GM12878 (cell line): Measurements from ENCODE around the gene ADCY9. TPM values are rescaled to one million over a fixed set of nuclear protein-coding genes. Genes with fewer than 3 reads are reported as not detected.

Experiments used
- ATAC-seq: fragments of 200-7000 bp; cut with Tn5 transposase; 3 replicates; pipeline ENCODE4 v1.9.1; 2020; ENCODE audit warnings: mild to moderate bottlenecking, moderate library complexity
- BruUV-seq: library from RNA; stranded (reverse); fragments of 400-500 nt; replicated peaks from 2 replicates; lab custom pipeline; 2021; lab: Mats Ljungman, UMichigan
- CTCF ChIA-PET: fragments of 300-600 bp; sonication (Branson Sonifier 250); formaldehyde crosslinking; extraction: SDS; loops from one replicate; lab custom pipeline; 2021; ENCODE audit warnings: inconsistent platforms; lab: Yijun Ruan, JAX
- POLR2A ChIA-PET: fragments of 350-600 bp; formaldehyde crosslinking; extraction: SDS; loops from one replicate; lab custom pipeline; 2021; ENCODE audit warnings: inconsistent platforms; lab: Charles Lee
- RAD21 ChIA-PET: fragments of 300-600 bp; sonication (Branson Sonifier 250); formaldehyde crosslinking; loops from one replicate; lab custom pipeline; 2023; ENCODE audit warnings: antibody characterized with exemption; ENCODE audit not compliant: unreplicated experiment; lab: Charles Lee
- SMC1A ChIA-PET: fragments of 300-600 bp; sonication (Branson Sonifier 250); formaldehyde crosslinking; loops from one replicate; lab custom pipeline; 2023; ENCODE audit not compliant: unreplicated experiment, uncharacterized antibody; lab: Charles Lee
- DNase-seq: peaks from one replicate; pipeline ENCODE4 v3.0.0-alpha.2; 2011; ENCODE audit warnings: low read depth, low spot score
- FAIRE-seq: peaks from 3 replicates; lab custom pipeline; 2011; peaks lifted over from hg19 to GRCh38; lab: Jason Lieb, UNC
- H2AFZ ChIP-seq: 2 replicates; pipeline ENCODE4 v1.6.0; 2011; ENCODE audit warnings: low read depth, low read length, control low read depth; ENCODE audit not compliant: control insufficient read depth
- H3K27ac ChIP-seq: 2 replicates; pipeline ENCODE4 v1.5.1; 2011; ENCODE audit warnings: control low read depth; ENCODE audit not compliant: control insufficient read depth, insufficient read depth
- H3K27me3 ChIP-seq, 2 experiments: replicated peaks in 1 of 2; 2 replicates each; pipeline versions ENCODE4 v1.6.0 to v1.6.1; 2011; ENCODE audit warnings: low read length in 1 of 2; ENCODE audit not compliant: control insufficient read depth in 2 of 2, insufficient read depth in 2 of 2
- H3K36me3 ChIP-seq, 2 experiments: 2 replicates each; pipeline ENCODE4 v1.5.1; 2011; ENCODE audit warnings: low read length in 1 of 2; ENCODE audit not compliant: control insufficient read depth in 2 of 2, insufficient read depth in 2 of 2
- H3K4me1 ChIP-seq: 2 replicates; pipeline ENCODE4 v1.6.1; 2011; ENCODE audit warnings: mild to moderate bottlenecking, low read length, moderate library complexity, mixed read lengths; ENCODE audit not compliant: control insufficient read depth, insufficient read depth
- H3K4me2 ChIP-seq: 2 replicates; pipeline ENCODE4 v1.6.0; 2011; ENCODE audit warnings: control low read depth; ENCODE audit not compliant: control insufficient read depth, insufficient read depth
- H3K4me3 ChIP-seq: fragments of 200-600 bp; sonication (generic); 2 replicates; pipeline ENCODE4 v1.5.1; 2016
- H3K79me2 ChIP-seq: 2 replicates; pipeline ENCODE4 v1.6.0; 2011; ENCODE audit warnings: low read length; ENCODE audit not compliant: control insufficient read depth, insufficient read depth
- H3K9ac ChIP-seq: 2 replicates; pipeline ENCODE4 v1.8.0; 2011; ENCODE audit warnings: low read length, control low read depth, mixed read lengths; ENCODE audit not compliant: control insufficient read depth, insufficient read depth
- H3K9me3 ChIP-seq: replicated peaks from 3 replicates; pipeline ENCODE4 v1.5.1; 2011; ENCODE audit warnings: mild to moderate bottlenecking, low read length; ENCODE audit not compliant: control insufficient read depth, insufficient read depth
- H4K20me1 ChIP-seq: 2 replicates; pipeline ENCODE4 v1.6.0; 2011; ENCODE audit not compliant: control insufficient read depth, insufficient read depth
- EP300 ChIP-seq, 2 experiments: fragments of 150-350 bp in 1 of 2; IDR thresholded peaks; 2 replicates each; pipeline ENCODE4 v1.6.1; 2011 to 2012; ENCODE audit warnings: low read depth in 2 of 2, low read length in 2 of 2, borderline replicate concordance in 1 of 2, improper control_type of control experiment in 1 of 2, inconsistent platforms in 1 of 2; ENCODE audit not compliant: control insufficient read depth in 1 of 2
- IKZF1 ChIP-seq: fragments of 450-650 bp; conservative IDR thresholded peaks from 2 replicates; pipeline ENCODE4 v1.6.1; 2017; ENCODE audit warnings: antibody characterized with exemption, mild to moderate bottlenecking
- NRF1 ChIP-seq: conservative IDR thresholded peaks from 2 replicates; pipeline ENCODE4 v1.6.1; 2011; ENCODE audit warnings: mild to moderate bottlenecking, low read depth, low read length, improper control_type of control experiment
- RAD21 ChIP-seq: IDR thresholded peaks from 2 replicates; pipeline ENCODE4 v1.6.1; 2011; ENCODE audit warnings: mild to moderate bottlenecking, low read depth, low read length, moderate library complexity; ENCODE audit not compliant: insufficient read depth
- RELA ChIP-seq: fragments of 450-650 bp; IDR thresholded peaks from 2 replicates; pipeline ENCODE4 v1.8.0; 2014; ENCODE audit warnings: borderline replicate concordance; ENCODE audit not compliant: partially characterized antibody
- SMAD1 ChIP-seq: fragments of 450-650 bp; IDR thresholded peaks from 2 replicates; pipeline ENCODE4 v1.6.1; 2018; ENCODE audit warnings: mild to moderate bottlenecking, low read depth; ENCODE audit not compliant: partially characterized antibody
- SMC3 ChIP-seq: IDR thresholded peaks from 2 replicates; pipeline ENCODE4 v1.6.1; 2011; ENCODE audit warnings: low read length, improper control_type of control experiment, borderline replicate concordance
- SP1 ChIP-seq: IDR thresholded peaks from one replicate; pipeline ENCODE4 v1.6.1; 2011; ENCODE audit warnings: low read depth, low read length
- USF1 ChIP-seq: IDR thresholded peaks from 2 replicates; pipeline ENCODE4 v1.6.1; 2011; ENCODE audit warnings: borderline replicate concordance, low read depth, mild to moderate bottlenecking, moderate library complexity, mixed read lengths, low read length; ENCODE audit not compliant: insufficient read depth; ENCODE audit errors: extremely low read length
- YY1 ChIP-seq: IDR thresholded peaks from 2 replicates; pipeline ENCODE4 v1.6.1; 2011; ENCODE audit warnings: low read depth, mild to moderate bottlenecking, low read length
- WGBS: methylation state at CpG from one replicate; pipeline ENCODE4 v1.1.6; 2016; ENCODE audit warnings: low lambda C conversion rate; ENCODE audit not compliant: insufficient replicate concordance, insufficient coverage; ENCODE audit errors: missing lambda C conversion rate; 5-methylcytosine and 5-hydroxymethylcytosine counted together
- in situ Hi-C: fragments of 300-500 bp; cut with MboI; formaldehyde crosslinking; loops from 9 replicates; pipeline ENCODE4 v1.14.3; 2018; ENCODE audit warnings: mixed read lengths
- intact Hi-C: fragments of 100-400 bp; cut with micrococcal nuclease; formaldehyde crosslinking; loops from one replicate; pipeline ENCODE4 v1.14.2; 2022; ENCODE audit not compliant: unreplicated experiment
- polyA plus RNA-seq, 11 experiments: library from polyadenylated mRNA; depleted of rRNA in 4 of 11; unstranded in 6 of 11; stranded (reverse) in 5 of 11; fragments of >200 nt; fragmentation: Nextera tagmentation in 4 of 11; fragmentation: Illumina TruSeq in 1 of 11; extraction: Ambion mirVana in 4 of 11; extraction: Trizol in 1 of 11; gene quantifications; 1 replicate in 1 of 11; 2 replicates in 10 of 11; pipeline versions ENCODE4 v1.2.1 to v1.2.3, GENCODE V29; 2011 to 2016; ENCODE audit warnings: inconsistent platforms in 2 of 11, missing spikeins in 2 of 11, low read depth in 1 of 11
- total RNA-seq, 4 experiments: library from RNA; depleted of rRNA in 3 of 4; stranded (reverse); fragments of >200 nt in 3 of 4; fragmentation: Illumina TruSeq in 1 of 4; extraction: Trizol in 1 of 4; gene quantifications; 2 replicates each; pipeline versions ENCODE4 v1.2.1 to v1.2.3, GENCODE V29; 2013 to 2021
- TF ChIP-seq, protein P1 (sequence below), 3 experiments: IDR thresholded peaks in 2 of 3; conservative IDR thresholded peaks in 1 of 3; 2 replicates each; pipeline ENCODE4 v1.5.1; 2011; ENCODE audit warnings: low read depth in 3 of 3, low read length in 3 of 3, mild to moderate bottlenecking in 3 of 3, control low read depth in 2 of 3, moderate library complexity in 2 of 3, inconsistent platforms in 1 of 3, mixed read lengths in 1 of 3; ENCODE audit not compliant: control insufficient read depth in 2 of 3, insufficient read depth in 1 of 3; ENCODE audit errors: extremely low read depth in 1 of 3
- TF ChIP-seq, protein P2 (sequence below): IDR thresholded peaks from 2 replicates; pipeline ENCODE4 v1.6.1; 2012; ENCODE audit warnings: low read length, inconsistent platforms

Gene ADCY9
- total and polyA plus RNA-seq, 10 of the 15 experiments (the other 5 are each of a cell fraction or from before 2014, with no cell fraction given), result 0.09 to 0.41 (median 0.15) TPM; not detected in 3

GRCh38 chr16:3938843-3939624, 177.2 kb downstream of the ADCY9 start:
- no TSS peak for BruUV-seq
- DNase-seq (no peak), FAIRE-seq (no peak), ATAC-seq (peak; percentile 93)
- H3K9ac ChIP-seq, result no peak overlapping the region
- no peaks in the 10 kb centered on the region for H3K4me1 ChIP-seq
- no peaks in the 10 kb centered on the region for H3K79me2 ChIP-seq
- H3K27ac ChIP-seq, result no peak overlapping the region
- H4K20me1 ChIP-seq, result no peaks in the 10 kb centered on the region
- peak overlapping the region; percentile 5; the same call in 1 of the 2 replicates for H2AFZ ChIP-seq
- 19% methylated on average over 40 of the region's 43 CpGs for WGBS
- ChIA-PET SMC1A (no interaction called here), CTCF (interaction anchor here (0.7 to 2.1 kb wide), 7 partner anchors 10 to 314 kb away, joined by 3 to 21 read pairs (median 4); no protein-coding TSS in a partner anchor), POLR2A (no interaction called here), RAD21 (interaction anchor here (0.6 kb wide), 1 partner anchor 304 kb away, joined by 3 read pairs; no protein-coding TSS in a partner anchor)
- no peaks in the 10 kb centered on the region for H3K9me3 ChIP-seq
- H3K36me3 ChIP-seq, result no peaks in the 10 kb centered on the region
- in situ Hi-C loops (no loop called here), intact Hi-C loops (loop anchor here (10.0 kb wide), 1 partner anchor 316 kb away; no protein-coding TSS in a partner anchor)
- H3K4me3 ChIP-seq, result no peak overlapping the region
- H3K4me2 ChIP-seq, result no peak overlapping the region
- H3K27me3 ChIP-seq, result no peaks in the 10 kb centered on the region
- TF ChIP-seq SMC3 (peak; percentile 60), USF1 (no peak), NRF1 (no peak), SMAD1 (no peak), IKZF1 (0 out of 2 replicates have a peak, but pooled peaks have one; percentile 20), RAD21 (peak; percentile 60), RELA (peak; percentile 22), SP1 (no peak), YY1 (0 out of 2 replicates have a peak, but pooled peaks have one; percentile 23), EP300 (IDR thresholded peaks at IDR 0.05; ENCODE audit: borderline replicate concordance in 1 of 2, control insufficient read depth in 1 of 2, low read depth in 2 of 2, low read length in 2 of 2) (no peak)
- TF ChIP-seq, protein P1, sequence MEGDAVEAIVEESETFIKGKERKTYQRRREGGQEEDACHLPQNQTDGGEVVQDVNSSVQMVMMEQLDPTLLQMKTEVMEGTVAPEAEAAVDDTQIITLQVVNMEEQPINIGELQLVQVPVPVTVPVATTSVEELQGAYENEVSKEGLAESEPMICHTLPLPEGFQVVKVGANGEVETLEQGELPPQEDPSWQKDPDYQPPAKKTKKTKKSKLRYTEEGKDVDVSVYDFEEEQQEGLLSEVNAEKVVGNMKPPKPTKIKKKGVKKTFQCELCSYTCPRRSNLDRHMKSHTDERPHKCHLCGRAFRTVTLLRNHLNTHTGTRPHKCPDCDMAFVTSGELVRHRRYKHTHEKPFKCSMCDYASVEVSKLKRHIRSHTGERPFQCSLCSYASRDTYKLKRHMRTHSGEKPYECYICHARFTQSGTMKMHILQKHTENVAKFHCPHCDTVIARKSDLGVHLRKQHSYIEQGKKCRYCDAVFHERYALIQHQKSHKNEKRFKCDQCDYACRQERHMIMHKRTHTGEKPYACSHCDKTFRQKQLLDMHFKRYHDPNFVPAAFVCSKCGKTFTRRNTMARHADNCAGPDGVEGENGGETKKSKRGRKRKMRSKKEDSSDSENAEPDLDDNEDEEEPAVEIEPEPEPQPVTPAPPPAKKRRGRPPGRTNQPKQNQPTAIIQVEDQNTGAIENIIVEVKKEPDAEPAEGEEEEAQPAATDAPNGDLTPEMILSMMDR (IDR thresholded peaks at IDR 0.05 in 2 of 3, conservative IDR thresholded peaks at IDR 0.05 in 1 of 3; ENCODE audit: control insufficient read depth in 2 of 3, extremely low read depth in 1 of 3, insufficient read depth in 1 of 3, low read depth in 3 of 3, low read length in 3 of 3), result peak; percentile 65 to 96 (median 80)
- TF ChIP-seq, protein P2, sequence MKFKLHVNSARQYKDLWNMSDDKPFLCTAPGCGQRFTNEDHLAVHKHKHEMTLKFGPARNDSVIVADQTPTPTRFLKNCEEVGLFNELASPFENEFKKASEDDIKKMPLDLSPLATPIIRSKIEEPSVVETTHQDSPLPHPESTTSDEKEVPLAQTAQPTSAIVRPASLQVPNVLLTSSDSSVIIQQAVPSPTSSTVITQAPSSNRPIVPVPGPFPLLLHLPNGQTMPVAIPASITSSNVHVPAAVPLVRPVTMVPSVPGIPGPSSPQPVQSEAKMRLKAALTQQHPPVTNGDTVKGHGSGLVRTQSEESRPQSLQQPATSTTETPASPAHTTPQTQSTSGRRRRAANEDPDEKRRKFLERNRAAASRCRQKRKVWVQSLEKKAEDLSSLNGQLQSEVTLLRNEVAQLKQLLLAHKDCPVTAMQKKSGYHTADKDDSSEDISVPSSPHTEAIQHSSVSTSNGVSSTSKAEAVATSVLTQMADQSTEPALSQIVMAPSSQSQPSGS, result no peak
